KMS-11 (cell line): ENCODE measurements around the gene FSHR.

ENCODE experiments used
- H2AFZ ChIP-seq: fragments of 200-600 bp; sonication (generic); 2 replicates; pipeline ENCODE4 v1.6.1; 2016; ENCODE audit warnings: antibody characterized with exemption, mixed run types, low read depth
- H3K27ac ChIP-seq: fragments of 200-600 bp; sonication (generic); 2 replicates; pipeline ENCODE4 v1.6.1; 2016; ENCODE audit warnings: mild to moderate bottlenecking, mixed run types
- H3K27me3 ChIP-seq: fragments of 200-600 bp; sonication (generic); 2 replicates; pipeline ENCODE4 v1.6.1; 2017; ENCODE audit warnings: mild to moderate bottlenecking, low read depth, mixed run types, moderate library complexity; ENCODE audit not compliant: insufficient read depth
- H3K36me3 ChIP-seq: fragments of 200-600 bp; sonication (generic); 2 replicates; pipeline ENCODE4 v1.6.1; 2017; ENCODE audit warnings: mild to moderate bottlenecking, mixed run types; ENCODE audit not compliant: insufficient read depth
- H3K4me1 ChIP-seq: fragments of 200-600 bp; sonication (generic); 2 replicates; pipeline ENCODE4 v1.6.1; 2016; ENCODE audit warnings: mild to moderate bottlenecking, low read depth, mixed run types; ENCODE audit not compliant: poor library complexity, severe bottlenecking
- H3K4me2 ChIP-seq: fragments of 200-600 bp; sonication (generic); 2 replicates; pipeline ENCODE4 v1.7.0; 2016; ENCODE audit warnings: mild to moderate bottlenecking, mixed run types
- H3K4me3 ChIP-seq: fragments of 200-600 bp; sonication (generic); IDR thresholded peaks from 2 replicates; pipeline ENCODE4 v1.6.1; 2017; ENCODE audit warnings: low read depth, low read length, mixed read lengths; ENCODE audit not compliant: insufficient read depth
- H3K79me2 ChIP-seq: fragments of 200-600 bp; sonication (generic); 2 replicates; pipeline ENCODE4 v1.6.1; 2016; ENCODE audit warnings: low read depth, mixed run types; ENCODE audit not compliant: insufficient read depth
- H3K9ac ChIP-seq: fragments of 200-600 bp; sonication (generic); 2 replicates; pipeline ENCODE4 v1.6.1; 2016; ENCODE audit warnings: mild to moderate bottlenecking, mixed run types
- H4K20me1 ChIP-seq: fragments of 200-600 bp; sonication (generic); 2 replicates; pipeline ENCODE4 v1.6.1; 2016; ENCODE audit warnings: mild to moderate bottlenecking, mixed run types; ENCODE audit not compliant: insufficient read depth
- TF ChIP-seq, protein P1 (sequence below): fragments of 200-600 bp; sonication (generic); conservative IDR thresholded peaks from 2 replicates; pipeline ENCODE4 v1.6.1; 2017; ENCODE audit warnings: low read depth, mild to moderate bottlenecking, antibody characterized with exemption, low read length, moderate library complexity, mixed read lengths

FSHR gene

DNA sequence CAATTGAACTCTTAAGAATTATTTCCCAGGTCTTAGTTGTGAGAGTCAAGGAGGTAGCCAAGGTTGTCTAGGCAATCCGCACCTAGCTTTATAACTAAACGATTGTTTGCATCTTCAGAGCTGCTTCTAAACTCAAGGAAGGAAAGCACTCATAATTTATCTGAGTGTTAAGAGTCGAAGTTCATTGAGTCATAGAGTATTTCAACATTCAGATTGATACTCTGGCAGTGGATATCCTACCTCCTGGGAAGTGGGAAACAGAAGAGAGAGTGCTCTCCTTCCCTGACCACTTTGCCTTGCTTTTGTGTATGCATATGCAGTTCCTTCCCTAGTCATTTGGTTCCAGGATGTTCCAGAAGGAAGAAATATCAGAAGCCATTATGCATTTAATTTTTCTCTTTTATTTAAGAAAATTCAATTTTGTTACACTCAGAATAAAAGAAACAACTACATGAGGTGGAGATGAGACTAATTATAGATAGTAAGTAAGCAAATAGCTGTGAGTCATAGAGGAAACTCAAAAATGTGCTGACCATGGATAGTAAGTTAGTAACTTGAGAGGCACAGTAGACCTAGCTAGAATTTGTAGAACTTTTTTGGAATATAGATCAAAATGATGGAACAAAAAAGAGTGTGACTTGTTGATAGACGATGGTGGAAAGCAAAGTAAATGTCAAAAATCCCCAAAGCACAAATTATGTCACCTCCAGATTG, 35.4 kb upstream of the FSHR start:
- H3K27me3 ChIP-seq = no peaks in the 10 kb centered on the region
- no peaks in the 10 kb centered on the region for H3K79me2 ChIP-seq
- H3K4me1 ChIP-seq = no peaks in the 10 kb centered on the region
- H3K4me2 ChIP-seq = no peak overlapping the region
- no peak overlapping the region for H3K27ac ChIP-seq
- no peak overlapping the region for H3K4me3 ChIP-seq
- H3K36me3 ChIP-seq = no peaks in the 10 kb centered on the region
- no peak overlapping the region for H3K9ac ChIP-seq
- H2AFZ ChIP-seq = no peak overlapping the region
- TF ChIP-seq, protein P1, sequence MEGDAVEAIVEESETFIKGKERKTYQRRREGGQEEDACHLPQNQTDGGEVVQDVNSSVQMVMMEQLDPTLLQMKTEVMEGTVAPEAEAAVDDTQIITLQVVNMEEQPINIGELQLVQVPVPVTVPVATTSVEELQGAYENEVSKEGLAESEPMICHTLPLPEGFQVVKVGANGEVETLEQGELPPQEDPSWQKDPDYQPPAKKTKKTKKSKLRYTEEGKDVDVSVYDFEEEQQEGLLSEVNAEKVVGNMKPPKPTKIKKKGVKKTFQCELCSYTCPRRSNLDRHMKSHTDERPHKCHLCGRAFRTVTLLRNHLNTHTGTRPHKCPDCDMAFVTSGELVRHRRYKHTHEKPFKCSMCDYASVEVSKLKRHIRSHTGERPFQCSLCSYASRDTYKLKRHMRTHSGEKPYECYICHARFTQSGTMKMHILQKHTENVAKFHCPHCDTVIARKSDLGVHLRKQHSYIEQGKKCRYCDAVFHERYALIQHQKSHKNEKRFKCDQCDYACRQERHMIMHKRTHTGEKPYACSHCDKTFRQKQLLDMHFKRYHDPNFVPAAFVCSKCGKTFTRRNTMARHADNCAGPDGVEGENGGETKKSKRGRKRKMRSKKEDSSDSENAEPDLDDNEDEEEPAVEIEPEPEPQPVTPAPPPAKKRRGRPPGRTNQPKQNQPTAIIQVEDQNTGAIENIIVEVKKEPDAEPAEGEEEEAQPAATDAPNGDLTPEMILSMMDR = no peak
- H4K20me1 ChIP-seq = no peaks in the 10 kb centered on the region

DNA sequence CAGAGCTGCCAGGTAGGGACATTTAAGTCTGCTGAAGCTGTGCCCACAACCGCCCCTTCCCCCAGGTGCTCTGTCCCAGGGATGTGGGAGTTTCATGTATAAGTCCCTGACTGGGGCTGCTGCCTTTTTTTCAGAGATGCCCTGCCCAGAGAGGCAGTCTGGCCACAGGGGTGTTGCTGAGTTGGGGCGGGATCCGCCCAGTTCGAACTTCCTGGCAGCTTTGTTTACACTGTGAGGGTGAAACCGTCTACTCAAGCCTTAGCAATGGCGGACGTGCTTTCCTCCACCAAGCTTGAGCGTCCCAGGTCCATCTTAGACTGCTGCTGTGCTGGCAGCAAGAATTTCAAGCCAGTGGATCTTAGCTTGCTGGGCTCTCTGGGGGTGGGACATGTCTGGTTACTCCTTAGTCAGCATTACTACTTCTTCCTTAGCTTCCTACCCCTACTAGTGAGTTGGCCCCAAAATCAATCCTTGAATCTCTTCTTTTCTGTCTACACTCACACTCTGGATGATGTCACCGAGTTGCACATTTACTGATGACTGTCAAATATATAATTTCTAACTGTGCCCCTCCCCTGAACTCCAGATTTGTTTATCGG, 31.8 kb upstream of the FSHR start:
- Histone ChIP-seq H3K4me3 (no peak overlapping the region), H3K36me3 (no peaks in the 10 kb centered on the region), H3K9ac (no peak overlapping the region), H2AFZ (no peak overlapping the region), H3K4me1 (no peaks in the 10 kb centered on the region), H3K27ac (no peak overlapping the region), H3K4me2 (no peak overlapping the region), H3K27me3 (no peaks in the 10 kb centered on the region), H3K79me2 (no peaks in the 10 kb centered on the region), H4K20me1 (no peaks in the 10 kb centered on the region)
- TF ChIP-seq, protein P1 = no peak

DNA sequence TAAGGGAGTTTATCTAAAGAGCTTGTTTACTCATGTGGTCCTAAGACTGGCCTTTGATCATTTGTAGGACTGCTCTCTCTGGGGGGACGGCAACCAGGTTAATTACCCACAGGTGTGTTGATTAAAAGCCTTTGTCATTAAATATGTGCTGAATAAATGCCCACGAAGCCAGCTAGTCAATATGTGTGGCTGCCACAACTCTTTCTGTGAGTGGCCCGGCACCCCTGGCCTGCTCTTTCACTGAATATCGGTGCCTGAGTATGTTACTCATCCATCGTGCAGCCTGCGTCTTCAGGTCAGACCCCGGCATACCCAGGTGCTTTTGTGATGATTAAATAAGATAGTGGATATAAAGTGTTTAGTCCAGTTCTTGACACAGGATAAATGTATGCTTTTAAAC, 24.3 kb upstream of the FSHR start:
- Histone ChIP-seq H3K4me2 (no peak overlapping the region), H3K27me3 (no peaks in the 10 kb centered on the region), H4K20me1 (no peaks in the 10 kb centered on the region), H3K79me2 (no peaks in the 10 kb centered on the region), H2AFZ (no peak overlapping the region), H3K36me3 (no peaks in the 10 kb centered on the region), H3K4me3 (no peak overlapping the region), H3K27ac (no peak overlapping the region), H3K4me1 (no peaks in the 10 kb centered on the region), H3K9ac (no peak overlapping the region)
- TF ChIP-seq, protein P1 = no peak

DNA sequence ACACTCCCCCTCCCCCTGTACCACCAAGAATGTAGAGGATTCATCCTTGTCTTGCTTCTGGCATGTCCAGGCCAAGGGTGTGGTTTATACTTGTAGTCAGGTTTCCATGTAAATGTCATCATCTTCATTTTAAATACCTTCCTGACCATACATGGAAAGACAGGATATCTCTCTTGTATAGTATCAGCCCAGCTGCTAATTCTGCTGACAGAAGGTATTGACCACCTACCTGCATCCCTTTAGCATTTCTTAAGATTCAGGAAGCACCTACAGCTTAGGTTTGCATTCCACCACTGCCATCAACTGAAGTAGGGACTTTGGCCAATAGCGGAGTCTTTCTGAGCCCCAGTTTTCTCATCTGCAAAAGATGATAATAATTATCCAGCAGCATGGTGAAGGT, 22.9 kb upstream of the FSHR start:
- Histone ChIP-seq H3K27me3 (no peaks in the 10 kb centered on the region), H3K4me1 (no peaks in the 10 kb centered on the region), H3K9ac (no peak overlapping the region), H3K4me2 (no peak overlapping the region), H2AFZ (no peak overlapping the region), H3K27ac (no peak overlapping the region), H4K20me1 (no peaks in the 10 kb centered on the region), H3K4me3 (no peak overlapping the region), H3K36me3 (no peaks in the 10 kb centered on the region), H3K79me2 (no peaks in the 10 kb centered on the region)
- TF ChIP-seq, protein P1 = no peak
